Esophagus squamous epithelium (tissue), 5 donors: ENCODE data around the gene EEPD1. TPM values are rescaled to one million over a fixed set of nuclear protein-coding genes. Genes with fewer than 3 reads are reported as not detected.

Experiments
- DNase-seq: peaks from one replicate; lab custom pipeline; 2025; lab: John Stamatoyannopoulos, UW
- H3K27ac ChIP-seq, 4 donors: fragments of 200-600 bp; sonication (generic); one replicate each; pipeline ENCODE4 v1.5.1; 2016 to 2019; ENCODE audit warnings: mild to moderate bottlenecking in 1 of 4
- H3K27me3 ChIP-seq, 4 donors: fragments of 200-600 bp; sonication (generic); 1 replicate in 3 of 4; 2 replicates in 1 of 4; pipeline versions ENCODE4 v1.5.1 to v1.6.0; 2017 to 2021; ENCODE audit warnings: antibody characterized with exemption in 1 of 4
- H3K36me3 ChIP-seq, 3 donors: fragments of 200-600 bp; sonication (generic); one replicate each; pipeline ENCODE4 v1.5.1; 2016 to 2019
- H3K4me1 ChIP-seq, 3 donors: fragments of 200-600 bp; sonication (generic); one replicate each; pipeline ENCODE4 v1.5.1; 2017 to 2019
- H3K4me3 ChIP-seq, 4 donors: fragments of 200-600 bp; sonication (generic); 1 replicate in 3 of 4; 2 replicates in 1 of 4; pipeline ENCODE4 v1.5.1; 2016 to 2019; ENCODE audit warnings: mild to moderate bottlenecking in 2 of 4, moderate library complexity in 1 of 4
- H3K9me3 ChIP-seq, 3 donors: fragments of 200-600 bp; sonication (generic); one replicate each; pipeline ENCODE4 v1.5.1; 2016 to 2019
- POLR2A ChIP-seq, 4 donors: fragments of 450-650 bp; IDR thresholded peaks; one replicate each; pipeline ENCODE4 v1.6.1; 2017; ENCODE audit warnings: antibody characterized with exemption in 4 of 4, mild to moderate bottlenecking in 4 of 4, moderate library complexity in 3 of 4
- WGBS, 2 donors: methylation state at CpG; one replicate each; pipeline ENCODE4 v1.1.5; 2018; 5-methylcytosine and 5-hydroxymethylcytosine counted together
- intact Hi-C: fragments of 100-400 bp; cut with DNase I; formaldehyde crosslinking; loops from one replicate; pipeline ENCODE4 v1.15.0; 2022
- total RNA-seq, 4 donors: library from RNA; depleted of rRNA; stranded (reverse); fragments of >200 nt; gene quantifications; one replicate each; pipeline ENCODE4 v1.1.0, GENCODE V29; 2016
- TF ChIP-seq, protein P1 (sequence below), 6 experiments: fragments of 450-650 bp in 4 of 6; fragments of 200-600 bp in 2 of 6; sonication (generic) in 2 of 6; IDR thresholded peaks; one replicate each; pipeline ENCODE4 v1.5.1; 2016 to 2019; ENCODE audit warnings: antibody characterized with exemption in 6 of 6, mild to moderate bottlenecking in 4 of 6, moderate library complexity in 4 of 6
- donor health status: DM: yes; HTN: yes; CAD: no.

Gene EEPD1
- total RNA-seq, 4 donors from 2014 or later = 2.3 to 10.2 (median 4.8) TPM

DNA sequence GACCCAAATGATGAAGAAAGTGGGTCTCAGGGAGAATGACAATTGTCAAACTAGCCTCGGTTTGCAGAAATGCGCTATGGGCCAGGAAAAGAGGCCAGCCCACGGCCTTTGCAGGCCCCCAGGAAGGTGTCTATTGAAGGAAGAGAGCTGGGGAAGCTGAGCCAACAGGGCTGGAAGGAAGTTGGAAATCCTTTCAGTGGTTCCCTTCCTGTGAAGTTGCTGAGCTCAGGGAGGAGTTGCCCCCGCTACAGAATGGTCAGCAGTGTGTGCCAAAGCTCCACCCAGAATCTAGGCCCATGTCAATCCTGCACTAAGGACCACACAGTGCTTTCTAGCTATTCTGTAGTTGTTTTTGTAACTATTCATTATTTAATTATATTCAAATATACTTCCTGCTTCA lies 145.1 kb downstream of the EEPD1 start:
- intact Hi-C loops = no loop called here
- Histone ChIP-seq H3K4me3 (no peak overlapping the region), H3K27me3 (no peaks in the 10 kb centered on the region), H3K36me3 (peaks cover 0 to 35% (median 4%) of the 10 kb centered on the region in 3 donors), H3K27ac (no peak overlapping the region), H3K9me3 (no peaks in the 10 kb centered on the region), H3K4me1 (peaks cover 14 to 28% (median 24%) of the 10 kb centered on the region in 3 donors)
- 67 to 80% methylated on average over 3 to 4 of the region's 4 CpGs for WGBS, 2 donors
- DNase-seq = no peak
- TF ChIP-seq, protein P1, sequence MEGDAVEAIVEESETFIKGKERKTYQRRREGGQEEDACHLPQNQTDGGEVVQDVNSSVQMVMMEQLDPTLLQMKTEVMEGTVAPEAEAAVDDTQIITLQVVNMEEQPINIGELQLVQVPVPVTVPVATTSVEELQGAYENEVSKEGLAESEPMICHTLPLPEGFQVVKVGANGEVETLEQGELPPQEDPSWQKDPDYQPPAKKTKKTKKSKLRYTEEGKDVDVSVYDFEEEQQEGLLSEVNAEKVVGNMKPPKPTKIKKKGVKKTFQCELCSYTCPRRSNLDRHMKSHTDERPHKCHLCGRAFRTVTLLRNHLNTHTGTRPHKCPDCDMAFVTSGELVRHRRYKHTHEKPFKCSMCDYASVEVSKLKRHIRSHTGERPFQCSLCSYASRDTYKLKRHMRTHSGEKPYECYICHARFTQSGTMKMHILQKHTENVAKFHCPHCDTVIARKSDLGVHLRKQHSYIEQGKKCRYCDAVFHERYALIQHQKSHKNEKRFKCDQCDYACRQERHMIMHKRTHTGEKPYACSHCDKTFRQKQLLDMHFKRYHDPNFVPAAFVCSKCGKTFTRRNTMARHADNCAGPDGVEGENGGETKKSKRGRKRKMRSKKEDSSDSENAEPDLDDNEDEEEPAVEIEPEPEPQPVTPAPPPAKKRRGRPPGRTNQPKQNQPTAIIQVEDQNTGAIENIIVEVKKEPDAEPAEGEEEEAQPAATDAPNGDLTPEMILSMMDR (IDR thresholded peaks at IDR 0.05) = no peak
- no peak for TF ChIP-seq POLR2A (IDR thresholded peaks at IDR 0.05)

DNA sequence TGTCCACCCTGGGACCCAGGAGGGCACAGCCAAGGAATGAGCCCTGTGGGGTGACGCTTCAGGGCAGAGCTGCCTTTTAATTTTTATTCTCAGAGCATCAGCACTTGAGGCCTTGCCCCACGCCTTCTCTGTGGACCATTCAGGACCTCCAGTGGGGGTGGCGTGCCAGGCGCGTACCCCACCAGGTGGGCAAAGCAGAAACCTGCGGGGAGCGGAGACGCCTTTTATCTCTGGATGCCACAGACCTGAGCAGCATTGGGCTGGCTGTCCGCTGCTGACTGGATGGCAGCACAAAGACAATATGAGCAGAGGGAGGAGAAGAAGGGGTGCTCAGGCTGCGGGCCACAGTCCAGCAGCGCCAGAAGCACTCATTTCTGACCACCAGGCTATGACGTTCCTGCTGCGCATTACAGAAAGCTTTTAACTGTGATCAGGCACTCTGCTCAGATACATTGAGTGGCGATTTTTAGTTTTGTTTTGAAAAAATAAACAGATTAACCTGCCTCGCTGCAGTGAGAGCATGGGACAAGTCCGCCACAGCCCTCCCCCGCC lies 146.2 kb downstream of the EEPD1 start:
- Histone ChIP-seq H3K27me3 (no peaks in the 10 kb centered on the region), H3K27ac (no peak overlapping the region), H3K4me1 (peaks cover 25 to 40% (median 36%) of the 10 kb centered on the region in 3 donors), H3K36me3 (peaks cover 0 to 35% (median 4%) of the 10 kb centered on the region in 3 donors), H3K9me3 (no peaks in the 10 kb centered on the region), H3K4me3 (no peak overlapping the region)
- 90 to 91% methylated on average over 3 to 15 of the region's 17 CpGs for WGBS, 2 donors
- TF ChIP-seq, protein P1 (IDR thresholded peaks at IDR 0.05) = no peak
- TF ChIP-seq POLR2A (IDR thresholded peaks at IDR 0.05) = no peak
- DNase-seq = no peak
- intact Hi-C loops = no loop called here

DNA sequence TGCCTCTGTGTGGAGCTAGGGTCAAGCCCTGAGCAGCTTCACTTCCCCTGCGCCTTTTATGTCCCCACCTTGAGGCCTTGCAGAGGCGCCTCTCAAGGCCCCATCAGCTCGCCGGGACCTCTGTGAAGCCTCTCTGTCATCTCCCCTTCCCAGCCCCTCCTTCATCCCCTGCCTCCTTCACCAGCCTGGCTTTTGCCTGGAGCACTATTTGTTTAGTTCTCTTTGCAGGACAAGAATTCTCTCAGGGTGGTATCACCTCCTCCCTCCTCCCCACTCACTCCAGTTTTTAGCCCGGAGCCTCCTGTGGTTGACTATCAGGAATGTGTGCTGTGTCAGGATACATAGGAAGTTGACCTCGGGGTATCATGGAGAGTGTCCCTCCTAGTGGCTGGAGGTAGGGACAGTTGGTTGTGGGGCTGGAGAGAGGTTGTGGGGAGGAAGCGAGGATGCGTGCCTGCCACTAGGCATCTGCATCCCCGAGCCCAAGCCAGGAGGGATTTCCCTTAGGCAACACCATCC lies 146.8 kb downstream of the EEPD1 start:
- no peak for DNase-seq
- no peak overlapping the region for H3K4me3 ChIP-seq
- no peaks in the 10 kb centered on the region for H3K27me3 ChIP-seq
- H3K4me1 ChIP-seq = peaks cover 26 to 45% (median 41%) of the 10 kb centered on the region in 3 donors
- TF ChIP-seq, protein P1 (IDR thresholded peaks at IDR 0.05) = no peak
- TF ChIP-seq POLR2A (IDR thresholded peaks at IDR 0.05) = no peak
- no peaks in the 10 kb centered on the region for H3K9me3 ChIP-seq
- no peak overlapping the region for H3K27ac ChIP-seq
- intact Hi-C loops = no loop called here
- 80 to 87% methylated on average over 5 to 9 of the region's 9 CpGs for WGBS, 2 donors
- peaks cover 0 to 35% (median 4%) of the 10 kb centered on the region in 3 donors for H3K36me3 ChIP-seq

DNA sequence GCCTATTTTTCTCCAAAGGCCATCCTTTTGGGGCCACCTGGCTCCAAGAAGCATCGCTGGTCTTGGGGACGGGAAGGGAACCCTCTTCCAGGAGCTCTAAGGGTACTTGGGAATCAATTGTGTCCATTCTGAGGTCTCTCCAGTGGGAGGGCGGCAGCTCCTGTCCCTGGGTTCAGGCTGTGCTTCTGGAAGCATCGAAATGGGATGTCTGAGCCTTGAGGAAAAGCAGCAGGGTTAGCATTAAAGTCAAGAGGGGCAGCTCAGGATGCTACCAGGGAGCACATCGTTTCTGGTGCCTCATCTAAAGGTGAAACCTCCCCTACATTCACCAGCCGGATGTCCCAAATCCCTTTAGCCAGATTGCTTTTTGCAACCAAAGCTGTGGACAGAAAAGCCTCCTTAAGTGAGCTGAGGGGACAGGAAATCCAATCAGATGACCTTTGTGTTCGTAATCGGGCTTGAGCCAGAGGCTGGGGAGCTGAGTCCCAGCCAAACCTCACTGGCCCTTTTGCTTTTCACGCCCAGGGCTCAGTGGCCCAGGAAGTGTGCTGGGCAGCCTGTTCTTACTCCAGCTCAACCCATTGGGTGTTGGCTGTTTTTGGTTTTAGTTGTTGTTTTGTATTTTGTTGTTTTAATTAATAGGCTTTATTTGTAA lies 147.8 kb downstream of the EEPD1 start:
- TF ChIP-seq, protein P1 (IDR thresholded peaks at IDR 0.05) = no peak
- no peak for TF ChIP-seq POLR2A (IDR thresholded peaks at IDR 0.05)
- intact Hi-C loops = no loop called here

More for the DNA sequence above, 147.8 kb downstream of the EEPD1 start:
- H3K4me1 ChIP-seq = peaks cover 26 to 45% (median 41%) of the 10 kb centered on the region in 3 donors
- peak overlapping the region in 3 of 4 donors; percentile 7 to 26 (median 19) for H3K27ac ChIP-seq
- H3K36me3 ChIP-seq = peaks cover 0 to 35% (median 4%) of the 10 kb centered on the region in 3 donors
- no peak for DNase-seq
- no peak overlapping the region for H3K4me3 ChIP-seq
- no peaks in the 10 kb centered on the region for H3K9me3 ChIP-seq
- no peaks in the 10 kb centered on the region for H3K27me3 ChIP-seq
- 67 to 69% methylated on average over 6 to 7 of the region's 9 CpGs for WGBS, 2 donors
